GM12874 (cell line): ENCODE results near the gene ZNF624.

Source experiments
- CTCF ChIP-seq: IDR thresholded peaks from 2 replicates; pipeline ENCODE4 v1.5.1; 2011; ENCODE audit warnings: low read depth, mild to moderate bottlenecking, control low read depth, low read length, moderate library complexity; ENCODE audit not compliant: insufficient read depth

Gene ZNF624

GRCh38 chr17:16653367-16654041, at the start of gene ZNF624:
ZNF624 (minus strand) TSS chr17:16653850.
- TF ChIP-seq CTCF: no peak

DNA sequence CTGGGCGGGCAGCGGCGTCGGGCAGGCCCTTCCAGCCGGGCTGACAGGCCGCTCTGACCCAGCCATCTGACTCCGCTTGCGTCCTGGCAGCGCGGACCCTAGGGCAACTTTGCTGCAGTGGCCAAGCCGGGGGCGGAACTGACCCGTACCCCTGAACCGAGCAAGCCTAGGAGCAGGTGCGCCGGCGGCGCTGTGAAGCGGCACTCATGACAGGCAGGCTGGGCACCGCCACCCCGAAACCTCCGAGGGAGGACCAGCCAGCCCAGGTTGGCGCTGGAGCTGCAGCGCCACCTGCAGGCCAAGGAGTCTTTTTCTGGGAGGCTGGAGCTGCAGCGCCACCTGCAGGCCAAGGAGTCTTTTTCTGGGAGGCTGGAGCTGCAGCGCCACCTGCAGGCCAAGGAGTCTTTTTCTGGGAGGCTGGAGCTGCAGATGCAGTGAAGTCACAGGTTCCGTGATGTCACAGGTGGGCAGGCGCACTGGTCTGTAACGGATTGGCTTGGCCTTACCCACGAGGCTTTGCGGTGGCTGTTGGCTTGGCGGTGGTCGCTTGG, 36.2 kb upstream of the ZNF624 start, which contains the start of gene CCDC144A:
Gene CCDC144A, plus strand, starts transcription at position 511 of the 551 bp plus-strand sequence. CDS start 160 bp downstream, outside the sequence.
- peak; percentile 84 for TF ChIP-seq CTCF

- TF ChIP-seq CTCF: no peak
Measured at GRCh38 chr17:16676676-16677268, 23.1 kb upstream of the ZNF624 start.

- TF ChIP-seq CTCF: no peak
Measured at GRCh38 chr17:16662936-16663335, 9.3 kb upstream of the ZNF624 start.

DNA sequence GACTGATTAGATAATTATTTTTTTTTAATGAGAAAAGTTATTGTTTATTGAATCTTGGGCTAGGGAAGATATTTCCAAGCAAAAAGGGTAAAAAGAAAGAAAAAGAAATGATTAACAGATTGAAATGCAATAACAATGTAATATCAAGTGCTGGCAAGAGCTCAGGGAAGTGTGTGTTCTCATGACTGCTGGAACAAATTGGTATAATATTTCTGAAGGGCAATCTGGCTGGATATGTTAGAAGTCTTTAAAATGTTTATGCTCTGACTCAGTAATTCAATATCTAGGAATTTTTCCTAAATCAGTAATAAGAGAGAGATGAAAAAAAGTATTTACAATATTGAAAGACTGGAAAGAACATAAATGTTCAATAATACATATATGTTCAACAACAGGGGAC, 7.6 kb upstream of the ZNF624 start:
- no peak for TF ChIP-seq CTCF

- no peak for TF ChIP-seq CTCF
Measured at GRCh38 chr17:16652847-16653366, 743 bp downstream of the ZNF624 start.

GRCh38 chr17:16652252-16652651, 1.4 kb downstream of the ZNF624 start:
- no peak for TF ChIP-seq CTCF
